IgD-negative memory B cell (primary cell): ENCODE results near the gene MICAL3. TPM values are rescaled to one million over a fixed set of nuclear protein-coding genes. Genes with fewer than 3 reads are reported as not detected.
"Not testable (repeated sequence)": the region's sequence is repeated elsewhere in the genome, so short reads cannot be mapped to it uniquely, and the experiment has no call there.

Source experiments
- H3K27ac Mint-ChIP-seq, 3 donors: one replicate each; pipeline ENCODE4 v1.8.0; 2020 to 2022; ENCODE audit warnings: mild to moderate bottlenecking in 3 of 3, mixed read lengths in 3 of 3, moderate library complexity in 1 of 3
- H3K27me3 Mint-ChIP-seq: one replicate; pipeline ENCODE4 v1.8.0; 2021; ENCODE audit warnings: mixed read lengths
- H3K36me3 Mint-ChIP-seq: one replicate; pipeline ENCODE4 v1.8.0; 2020; ENCODE audit warnings: mild to moderate bottlenecking, mixed read lengths
- H3K4me1 Mint-ChIP-seq, 3 donors: one replicate each; pipeline ENCODE4 v1.8.0; 2020 to 2022; ENCODE audit warnings: mixed read lengths in 3 of 3, mild to moderate bottlenecking in 1 of 3
- H3K4me3 Mint-ChIP-seq, 4 donors: one replicate each; pipeline ENCODE4 v1.8.0; 2020 to 2022; ENCODE audit warnings: mild to moderate bottlenecking in 4 of 4, mixed read lengths in 4 of 4, moderate library complexity in 3 of 4
- H3K9me3 Mint-ChIP-seq, 3 donors: one replicate each; pipeline ENCODE4 v1.8.0; 2020 to 2021; ENCODE audit warnings: mixed read lengths in 3 of 3, mild to moderate bottlenecking in 1 of 3
- polyA plus RNA-seq: library from polyadenylated mRNA; unstranded; fragments of 300-500 nt; fragmentation: Illumina TruSeq; gene quantifications from one replicate; pipeline ENCODE4 v1.2.3, GENCODE V29; 2021

Gene MICAL3
- 12.0 TPM for polyA plus RNA-seq

DNA sequence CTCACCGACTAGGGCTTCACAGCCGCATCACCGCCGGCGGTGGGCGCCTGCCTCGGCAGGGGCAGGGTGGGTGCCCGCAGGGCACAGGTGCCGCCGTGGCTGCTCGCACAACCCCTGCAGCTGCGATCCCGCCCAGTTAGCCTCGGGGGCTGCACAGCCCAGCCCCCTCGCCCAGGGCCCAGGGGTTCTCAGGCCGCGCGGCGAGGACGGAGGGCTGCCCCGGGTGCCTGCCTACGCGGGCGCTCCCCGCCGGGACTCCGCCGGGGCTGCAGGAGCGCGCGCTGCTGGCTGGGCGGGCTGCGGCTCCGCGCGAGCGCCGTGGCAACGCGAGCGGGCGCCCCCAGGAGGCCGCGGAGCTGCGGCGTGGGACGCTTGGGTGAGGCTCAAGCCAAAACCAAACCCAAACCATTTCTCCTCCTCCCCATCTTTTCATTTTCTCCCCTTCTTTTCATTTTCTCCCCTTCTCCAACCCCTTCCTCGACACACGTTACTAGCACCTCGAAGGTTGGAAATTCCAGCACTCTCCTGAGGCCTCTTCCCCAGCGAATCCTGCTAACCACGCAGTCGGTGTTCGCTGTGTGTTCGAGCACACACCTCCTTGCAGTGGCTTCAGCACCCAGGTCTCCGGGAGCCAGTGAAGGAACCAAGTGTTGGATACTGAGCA is at the start of gene MICAL3:
TSS of gene MICAL3 (minus strand) at position 286 of the 664 bp plus-strand sequence. CDS start 117,749 bp downstream, outside the sequence.
- no peaks in the 10 kb centered on the region for H3K9me3 Mint-ChIP-seq
- H3K27me3 Mint-ChIP-seq: peaks cover 2% of the 10 kb centered on the region
- peak within 1 kb of the TSS; percentile 36 to 93 (median 47) for H3K27ac Mint-ChIP-seq
- H3K36me3 Mint-ChIP-seq: no peaks in the 10 kb centered on the region
- H3K4me3 Mint-ChIP-seq: peak within 1 kb of the TSS; percentile 90 to 98 (median 95)
- H3K4me1 Mint-ChIP-seq: peaks cover 11 to 16% (median 13%) of the 10 kb centered on the region in 3 donors

DNA sequence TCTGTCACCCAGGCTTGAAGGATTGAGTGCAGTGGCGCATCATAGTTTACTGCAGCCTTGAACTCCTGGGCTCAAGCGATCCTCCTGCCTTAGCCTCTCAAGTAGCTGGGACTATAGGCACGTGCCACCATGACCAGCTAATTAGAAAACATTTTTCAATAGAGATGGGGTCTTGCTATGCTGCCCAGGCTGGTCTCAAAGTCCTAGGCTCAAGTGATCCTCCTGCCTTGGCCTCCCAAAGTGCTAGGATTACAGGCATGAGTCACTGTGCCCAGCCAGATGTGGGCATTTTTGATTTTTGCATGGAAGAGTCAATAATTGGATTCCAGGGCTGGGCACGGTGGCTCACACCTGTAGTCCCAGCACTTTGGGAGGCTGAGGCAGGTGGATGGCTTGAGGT is 49.6 kb upstream of the MICAL3 start:
- not testable (repeated sequence) for H3K4me3 Mint-ChIP-seq, H3K9me3 Mint-ChIP-seq, H3K36me3 Mint-ChIP-seq, H3K27me3 Mint-ChIP-seq
- Mint-ChIP-seq H3K27ac (peak overlapping the region in 1 of 3 donors; percentile 60), H3K4me1 (peaks cover 29 to 56% (median 35%) of the 10 kb centered on the region in 3 donors)

DNA sequence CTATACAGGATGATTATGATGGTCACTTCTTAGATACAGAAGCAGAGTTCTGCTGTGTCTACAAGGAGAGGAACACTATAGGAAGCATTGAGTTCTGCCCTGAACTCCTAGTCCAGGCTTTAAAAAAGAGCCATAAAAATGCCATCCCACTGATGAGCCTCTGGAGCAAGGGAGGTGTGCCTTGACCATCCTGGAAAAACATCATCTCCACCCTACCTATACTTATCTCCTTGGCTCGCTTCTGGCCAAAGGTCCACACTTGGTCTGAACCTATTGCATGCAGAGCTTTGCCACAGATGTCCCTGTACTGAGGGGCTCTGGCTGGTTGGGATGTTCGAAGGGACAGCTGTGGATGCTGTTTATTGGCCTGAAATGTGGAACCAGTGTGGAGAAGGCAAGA is 49.1 kb upstream of the MICAL3 start:
- Mint-ChIP-seq H3K27me3 (no peaks in the 10 kb centered on the region), H3K9me3 (no peaks in the 10 kb centered on the region), H3K27ac (no peak overlapping the region), H3K4me1 (peaks cover 30 to 57% (median 40%) of the 10 kb centered on the region in 3 donors), H3K4me3 (no peak overlapping the region), H3K36me3 (no peaks in the 10 kb centered on the region)

DNA sequence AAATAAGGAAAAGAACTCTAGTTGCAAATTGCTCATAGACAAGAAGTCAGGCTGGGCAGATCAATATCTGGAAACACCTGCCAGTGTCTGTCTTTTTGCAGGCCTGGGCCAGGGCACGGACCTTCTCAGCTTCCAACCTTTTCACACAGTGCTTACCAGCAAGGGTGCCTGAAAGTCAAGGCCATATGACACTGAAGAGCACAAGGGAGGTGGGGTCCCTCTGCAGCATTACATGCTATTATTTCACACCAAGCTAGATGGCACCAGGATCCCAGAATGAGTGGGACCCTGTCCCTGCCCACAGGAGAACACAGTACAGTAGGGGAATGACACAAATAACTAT is 47.6 kb upstream of the MICAL3 start:
- Mint-ChIP-seq H3K9me3 (no peaks in the 10 kb centered on the region), H3K27me3 (peaks cover 1% of the 10 kb centered on the region), H3K4me1 (peaks cover 35 to 67% (median 46%) of the 10 kb centered on the region in 3 donors), H3K36me3 (no peaks in the 10 kb centered on the region), H3K4me3 (peak overlapping the region in 2 of 4 donors; percentile 34 to 39), H3K27ac (peak overlapping the region in 2 of 3 donors; percentile 13 to 63)

GRCh38 chr22:18071307-18071967 is 47.1 kb upstream of the MICAL3 start:
- not testable (repeated sequence) for H3K9me3 Mint-ChIP-seq, H3K27me3 Mint-ChIP-seq, H3K36me3 Mint-ChIP-seq
- Mint-ChIP-seq H3K4me3 (peak overlapping the region; percentile 34 to 77 (median 42)), H3K27ac (peak overlapping the region in 2 of 3 donors; percentile 13 to 63), H3K4me1 (peaks cover 34 to 68% (median 45%) of the 10 kb centered on the region in 3 donors)

DNA sequence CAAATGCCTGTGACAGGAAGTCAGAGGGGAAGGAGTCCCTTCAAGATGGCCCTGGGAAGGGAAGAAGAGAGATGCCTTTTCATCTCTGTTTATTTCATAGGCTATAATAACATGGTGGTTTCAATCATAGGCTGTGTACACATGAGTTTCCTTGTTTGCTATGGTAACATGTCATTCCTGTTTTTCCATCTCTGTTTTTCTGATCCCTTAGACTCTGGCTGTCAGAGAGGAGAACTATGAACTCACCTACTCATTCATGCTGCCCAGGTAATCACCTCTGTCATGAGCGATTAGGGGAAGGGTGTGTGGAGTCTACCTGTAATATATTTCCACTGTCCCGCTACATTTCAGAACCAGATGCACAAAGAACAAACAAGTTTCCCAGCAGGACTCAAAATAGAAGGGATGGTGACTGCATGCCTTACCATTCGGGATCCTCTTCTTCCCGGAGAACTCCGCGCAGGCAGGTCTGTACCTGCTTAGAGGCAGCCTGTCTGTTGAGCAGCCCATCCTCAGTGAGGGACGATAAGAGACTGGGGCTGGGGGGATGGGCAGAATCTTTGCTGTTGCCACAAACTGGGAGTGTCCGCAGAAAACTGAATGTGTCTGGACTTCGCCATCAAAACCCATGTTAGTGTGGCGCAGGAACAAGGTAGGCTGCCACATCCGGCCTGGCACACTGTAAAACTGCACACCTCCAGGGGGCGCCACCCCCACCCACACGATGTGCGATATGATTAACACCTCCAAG is 46.4 kb upstream of the MICAL3 start:
- Mint-ChIP-seq H3K27me3 (peaks cover 1% of the 10 kb centered on the region), H3K36me3 (no peaks in the 10 kb centered on the region), H3K9me3 (no peaks in the 10 kb centered on the region), H3K4me1 (peaks cover 42 to 68% (median 45%) of the 10 kb centered on the region in 3 donors), H3K4me3 (peak overlapping the region in 1 of 4 donors; percentile 76), H3K27ac (no peak overlapping the region)

GRCh38 chr22:18070041-18070440 is 45.7 kb upstream of the MICAL3 start:
- H3K27me3 Mint-ChIP-seq: peaks cover 1% of the 10 kb centered on the region
- no peaks in the 10 kb centered on the region for H3K36me3 Mint-ChIP-seq
- peaks cover 48 to 73% (median 51%) of the 10 kb centered on the region in 3 donors for H3K4me1 Mint-ChIP-seq
- peak overlapping the region in 1 of 3 donors; percentile 63 for H3K27ac Mint-ChIP-seq
- peak overlapping the region in 1 of 4 donors; percentile 35 for H3K4me3 Mint-ChIP-seq
- H3K9me3 Mint-ChIP-seq: no peaks in the 10 kb centered on the region

- H3K36me3 Mint-ChIP-seq: no peaks in the 10 kb centered on the region
- no peaks in the 10 kb centered on the region for H3K9me3 Mint-ChIP-seq
- peak overlapping the region in 2 of 3 donors; percentile 48 to 49 for H3K27ac Mint-ChIP-seq
- H3K4me1 Mint-ChIP-seq: peaks cover 52 to 76% (median 54%) of the 10 kb centered on the region in 3 donors
- H3K27me3 Mint-ChIP-seq: peaks cover 1% of the 10 kb centered on the region
- peak overlapping the region in 2 of 4 donors; percentile 36 to 62 for H3K4me3 Mint-ChIP-seq
Observed at GRCh38 chr22:18069041-18069440, 44.7 kb upstream of the MICAL3 start.

- peak overlapping the region in 2 of 3 donors; percentile 48 to 49 for H3K27ac Mint-ChIP-seq
- no peaks in the 10 kb centered on the region for H3K9me3 Mint-ChIP-seq
- H3K4me3 Mint-ChIP-seq: peak overlapping the region in 1 of 4 donors; percentile 62
- H3K27me3 Mint-ChIP-seq: peaks cover 1% of the 10 kb centered on the region
- no peaks in the 10 kb centered on the region for H3K36me3 Mint-ChIP-seq
- H3K4me1 Mint-ChIP-seq: peaks cover 52 to 76% (median 54%) of the 10 kb centered on the region in 3 donors
Observed at GRCh38 chr22:18068381-18068988, 44.1 kb upstream of the MICAL3 start.

GRCh38 chr22:18067548-18068341 is 43.4 kb upstream of the MICAL3 start:
- Mint-ChIP-seq H3K9me3 (no peaks in the 10 kb centered on the region), H3K27ac (peak overlapping the region in 2 of 3 donors; percentile 14 to 89), H3K4me1 (peaks cover 52 to 76% (median 54%) of the 10 kb centered on the region in 3 donors), H3K36me3 (no peaks in the 10 kb centered on the region), H3K27me3 (peaks cover 1% of the 10 kb centered on the region), H3K4me3 (peak overlapping the region; percentile 11 to 77 (median 44))

DNA sequence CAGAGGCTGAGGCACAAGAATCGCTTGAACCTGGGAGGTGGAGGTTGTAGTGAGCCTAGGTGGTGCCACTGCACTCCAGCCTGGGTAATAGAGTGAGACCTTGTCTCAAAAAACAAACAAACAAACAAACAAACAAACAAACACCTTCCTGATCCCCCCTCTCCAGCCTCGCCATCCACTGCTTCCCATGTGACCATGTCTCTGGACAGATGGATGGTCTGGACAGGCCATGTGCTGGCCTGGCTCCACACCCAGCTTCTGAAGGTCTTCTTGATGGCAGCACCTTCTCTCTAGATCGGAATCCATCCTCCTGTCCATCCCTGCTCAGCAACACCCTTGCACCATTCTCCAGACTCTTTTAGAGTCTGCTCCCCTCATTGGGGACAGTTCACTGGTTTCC is 42.8 kb upstream of the MICAL3 start:
- Mint-ChIP-seq H3K4me1 (peaks cover 49 to 72% (median 50%) of the 10 kb centered on the region in 3 donors), H3K36me3 (no peaks in the 10 kb centered on the region), H3K4me3 (peak overlapping the region in 2 of 4 donors; percentile 11 to 76), H3K27me3 (peaks cover 1% of the 10 kb centered on the region), H3K27ac (peak overlapping the region; percentile 14 to 89 (median 36)), H3K9me3 (no peaks in the 10 kb centered on the region)

- H3K9me3 Mint-ChIP-seq: no peaks in the 10 kb centered on the region
- peaks cover 1% of the 10 kb centered on the region for H3K27me3 Mint-ChIP-seq
- H3K36me3 Mint-ChIP-seq: no peaks in the 10 kb centered on the region
Observed at GRCh38 chr22:18066181-18066859, 42.0 kb upstream of the MICAL3 start.

DNA sequence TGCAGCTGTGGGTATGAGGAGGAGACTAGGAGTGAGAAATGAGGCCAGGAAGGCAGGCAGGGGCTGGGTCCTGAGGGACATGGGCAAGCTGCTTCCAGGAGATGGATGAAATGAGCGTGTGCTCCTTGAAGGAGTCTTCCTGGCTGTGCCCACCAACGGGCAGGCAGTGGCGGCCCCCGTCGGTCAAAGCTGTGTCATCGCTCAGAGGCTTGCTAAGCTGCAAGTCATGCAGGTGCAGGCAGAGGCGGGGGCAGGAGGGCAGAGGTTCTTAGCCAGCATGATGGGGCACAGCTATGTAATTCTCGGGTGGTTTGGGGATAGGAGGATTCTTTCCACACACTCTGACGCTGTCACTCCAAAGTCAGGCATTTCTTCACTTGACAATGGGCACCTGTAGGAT is 40.9 kb upstream of the MICAL3 start:
- peaks cover 1% of the 10 kb centered on the region for H3K27me3 Mint-ChIP-seq
- peaks cover 40 to 55% (median 43%) of the 10 kb centered on the region in 3 donors for H3K4me1 Mint-ChIP-seq
- peak overlapping the region; percentile 14 to 92 (median 56) for H3K4me3 Mint-ChIP-seq
- peak overlapping the region in 1 of 3 donors; percentile 37 for H3K27ac Mint-ChIP-seq
- no peaks in the 10 kb centered on the region for H3K36me3 Mint-ChIP-seq
- no peaks in the 10 kb centered on the region for H3K9me3 Mint-ChIP-seq

More at GRCh38 chr22:18066181-18066859, 42.0 kb upstream of the MICAL3 start:
- H3K27ac Mint-ChIP-seq: peak overlapping the region; percentile 30 to 84 (median 79)
- peaks cover 41 to 65% (median 42%) of the 10 kb centered on the region in 3 donors for H3K4me1 Mint-ChIP-seq
- peak overlapping the region; percentile 5 to 92 (median 49) for H3K4me3 Mint-ChIP-seq
